Right forelimb (tissue), 1 donor: ENCODE measurements around the gene FIG4.
"Not testable (repeated sequence)": the region's sequence is repeated elsewhere in the genome, so short reads cannot be mapped to it uniquely, and the experiment has no call there.

Experiments
- DNase-seq: peaks from one replicate; pipeline ENCODE4 v3.0.0-alpha.2; 2018

FIG4 gene

DNA sequence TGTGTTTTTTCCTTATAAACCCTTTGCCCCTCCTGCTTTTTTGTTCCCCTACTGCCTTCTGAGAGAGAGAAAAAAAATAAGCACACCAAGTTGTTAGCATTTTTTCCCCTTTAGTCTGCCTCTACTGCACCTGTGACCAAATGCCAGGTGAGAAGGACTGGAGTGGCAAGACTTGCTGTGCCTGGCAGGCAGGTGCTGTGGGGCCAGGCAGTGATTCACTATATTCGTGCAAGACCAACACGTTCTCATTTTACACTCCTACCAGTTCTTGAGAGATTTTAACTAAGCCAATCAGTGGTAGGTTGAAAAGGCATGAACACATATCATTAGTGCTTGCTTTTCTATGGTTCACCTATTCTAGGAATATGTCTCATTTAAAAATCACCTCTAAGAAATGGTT is 109.7 kb downstream of the FIG4 start:
- no peak for DNase-seq

DNA sequence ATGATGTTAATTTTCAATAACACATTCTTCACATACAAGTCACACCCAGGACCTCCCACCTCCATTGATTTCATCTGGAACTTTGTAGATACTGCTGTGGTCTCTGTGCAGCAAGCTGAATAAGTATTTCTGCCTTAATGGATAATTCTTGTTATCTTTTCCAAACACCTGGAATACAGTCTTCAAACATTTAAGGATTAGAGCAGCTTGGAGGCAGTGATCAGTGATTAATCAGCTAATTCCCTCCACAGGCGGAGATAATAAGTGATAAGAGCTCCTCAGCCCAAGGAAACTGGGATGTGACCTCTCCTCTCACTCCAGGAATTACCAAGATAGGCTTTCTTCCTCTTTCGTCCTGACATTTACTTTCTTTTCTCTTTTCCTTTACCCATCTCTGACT is 110.7 kb downstream of the FIG4 start:
- no peak for DNase-seq

DNA sequence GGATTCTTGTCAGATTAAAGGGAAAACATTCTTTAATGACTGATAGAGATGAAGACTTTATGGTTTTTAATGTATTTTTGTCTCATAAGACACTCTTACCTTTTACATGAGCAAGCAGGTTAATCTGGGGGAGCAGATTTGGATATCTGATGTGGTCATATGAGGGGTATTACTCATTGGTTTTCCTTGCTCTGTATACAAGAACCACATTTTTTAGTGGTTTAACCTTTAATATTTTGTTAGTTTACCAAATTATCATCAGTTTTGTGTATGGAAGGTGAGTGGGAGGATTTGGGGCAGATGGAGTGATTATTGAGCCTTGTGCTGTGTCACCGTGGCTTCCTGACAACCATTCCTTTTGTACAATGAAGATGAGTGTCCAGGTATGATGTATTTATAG is 112.9 kb downstream of the FIG4 start:
- DNase-seq: no peak

DNA sequence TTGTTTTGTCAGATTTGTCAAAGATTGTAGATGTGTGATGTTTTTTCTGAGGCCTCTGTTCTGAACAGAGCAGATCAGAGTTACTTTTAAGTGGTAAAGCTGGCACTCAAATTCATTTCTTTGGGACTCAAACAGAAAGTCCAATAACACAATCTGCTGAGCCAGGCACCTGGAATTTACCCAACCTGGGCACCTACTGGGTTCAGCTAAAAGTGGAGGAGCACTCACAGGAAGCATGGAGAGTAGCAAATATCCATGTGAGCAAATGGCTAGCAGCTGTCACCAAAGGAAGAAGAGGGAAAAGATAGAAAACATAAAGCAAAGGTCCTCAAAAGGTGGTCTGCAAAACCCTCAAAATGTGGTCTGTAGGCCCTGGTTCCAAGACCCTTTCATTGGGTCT is 116.8 kb downstream of the FIG4 start:
- DNase-seq: no peak

DNA sequence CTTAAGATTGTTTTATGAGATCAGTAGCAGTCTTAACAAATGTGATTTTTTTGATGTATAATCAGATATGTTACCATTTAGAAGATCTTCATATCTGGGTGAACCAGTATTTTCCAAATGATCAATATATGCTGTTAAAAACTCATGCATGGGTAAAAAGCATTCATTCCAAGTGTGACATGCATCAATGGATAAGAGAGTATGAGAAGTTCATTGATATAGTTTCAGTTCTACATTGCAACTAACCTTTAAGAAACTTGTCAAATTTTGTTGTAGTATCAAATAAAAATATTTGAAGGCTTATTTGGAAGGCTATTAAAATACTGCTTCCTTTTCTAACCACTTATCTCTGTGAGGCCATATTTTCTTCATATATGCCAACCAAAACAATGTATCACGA is 117.7 kb downstream of the FIG4 start:
- DNase-seq: no peak

DNA sequence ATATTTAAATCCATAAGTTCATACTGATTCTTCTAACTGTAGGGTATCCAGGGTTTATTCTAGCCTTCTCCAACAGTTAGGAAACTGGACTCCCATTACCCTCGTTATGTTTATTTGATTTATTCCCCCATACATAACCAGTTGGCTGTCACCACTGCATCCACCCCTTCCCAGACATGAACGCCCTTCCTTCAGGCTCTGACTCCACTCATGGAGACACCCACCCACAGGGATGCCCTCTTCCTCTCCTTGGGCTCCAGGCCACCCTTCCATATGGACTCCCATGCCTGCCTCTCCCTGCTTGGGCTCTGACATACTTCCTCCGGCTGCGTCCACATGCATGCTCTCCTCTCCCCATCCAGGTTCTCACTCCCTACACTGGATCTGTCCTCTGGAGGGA is 124.0 kb downstream of the FIG4 start:
- DNase-seq: no peak

DNA sequence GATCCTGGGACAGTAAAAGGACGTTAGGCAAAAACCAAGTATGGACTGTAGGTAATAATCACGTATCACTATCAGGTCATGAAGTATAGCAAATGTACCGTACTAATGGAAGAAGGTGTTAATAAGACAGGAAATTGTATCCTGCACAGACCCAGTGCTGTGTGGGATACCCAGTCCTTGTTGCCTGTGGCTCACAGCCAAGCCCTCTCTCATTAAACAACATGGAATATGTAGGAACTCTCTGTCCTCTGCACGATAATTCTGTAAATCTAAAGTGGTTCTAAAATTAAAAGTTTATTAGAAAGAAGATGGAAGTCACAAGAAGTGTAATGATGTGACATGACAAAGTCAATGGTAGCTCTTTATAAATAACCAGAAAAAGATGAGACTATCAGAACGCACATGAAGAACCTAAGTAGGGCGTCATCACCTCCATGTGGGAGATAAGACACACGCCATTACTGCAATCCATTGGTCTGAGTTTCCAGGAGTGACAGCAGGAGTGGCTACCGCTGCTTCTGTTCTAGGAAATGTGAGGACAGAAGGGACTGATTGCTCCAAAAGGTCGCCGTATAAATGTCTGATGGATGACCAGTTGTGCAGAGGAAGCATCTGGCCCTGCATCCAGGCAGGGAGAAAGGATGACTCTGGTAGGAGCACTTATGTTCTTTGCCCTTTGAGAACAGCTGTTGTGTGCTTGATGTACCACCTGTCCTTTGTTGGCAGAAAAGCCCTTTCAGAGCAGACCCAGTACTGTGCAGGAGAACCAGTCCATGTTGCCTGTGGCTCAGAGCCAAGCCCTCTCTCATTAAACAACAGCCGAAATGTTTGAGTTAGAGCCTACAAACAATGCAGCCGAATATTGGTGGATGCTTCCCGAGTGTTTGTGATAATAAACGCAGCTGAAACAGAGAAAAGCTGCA is 125.6 kb downstream of the FIG4 start:
- DNase-seq: no peak

DNA sequence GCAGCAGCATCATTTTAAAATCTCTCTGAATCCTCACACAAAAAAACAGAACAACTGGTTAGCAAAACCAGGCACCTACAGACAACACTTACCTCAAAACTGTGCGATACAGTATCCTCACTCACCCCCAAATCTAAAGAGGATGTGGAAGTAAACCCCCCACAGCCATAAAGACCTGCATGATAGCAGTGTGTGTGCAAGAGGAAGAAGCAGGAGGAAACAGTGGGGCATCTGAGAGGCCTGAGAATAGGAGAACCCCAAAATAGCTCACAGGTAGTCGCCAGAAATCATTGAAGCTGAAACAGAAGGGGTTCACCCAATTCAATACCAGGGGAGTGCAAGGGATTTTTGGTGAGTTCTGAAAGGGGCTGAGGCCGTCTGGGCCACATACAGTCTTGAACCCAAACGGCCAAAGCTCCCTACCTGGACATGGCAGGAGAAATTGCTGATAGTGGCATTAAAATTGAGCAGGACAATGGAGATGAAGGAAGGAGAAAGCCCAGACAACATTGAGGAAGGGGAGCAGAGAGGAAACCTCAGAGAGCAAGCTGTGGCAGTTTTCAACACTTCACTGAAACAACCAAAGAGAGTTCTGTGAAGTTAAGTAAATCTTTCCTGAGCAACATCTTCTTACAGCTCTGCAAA is 129.7 kb downstream of the FIG4 start:
- DNase-seq: no peak

DNA sequence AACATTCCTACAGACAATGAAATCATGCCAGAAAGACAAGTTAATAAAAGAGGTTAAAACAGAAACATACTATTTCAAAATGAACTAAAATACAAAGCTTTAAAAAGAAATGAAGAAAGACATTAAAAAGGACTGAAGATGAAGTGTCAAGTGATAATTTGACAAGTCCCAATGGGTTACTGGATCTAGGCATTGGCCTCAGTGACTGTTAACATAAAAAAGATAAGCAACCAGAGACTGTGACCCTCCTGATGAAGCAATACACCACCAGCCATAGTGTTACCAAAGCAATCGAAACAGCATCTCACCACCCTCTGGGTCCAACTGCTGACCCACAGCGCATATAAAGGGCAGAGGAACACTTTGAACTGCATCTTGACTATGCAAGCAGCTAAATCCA is 130.3 kb downstream of the FIG4 start:
- DNase-seq: no peak

DNA sequence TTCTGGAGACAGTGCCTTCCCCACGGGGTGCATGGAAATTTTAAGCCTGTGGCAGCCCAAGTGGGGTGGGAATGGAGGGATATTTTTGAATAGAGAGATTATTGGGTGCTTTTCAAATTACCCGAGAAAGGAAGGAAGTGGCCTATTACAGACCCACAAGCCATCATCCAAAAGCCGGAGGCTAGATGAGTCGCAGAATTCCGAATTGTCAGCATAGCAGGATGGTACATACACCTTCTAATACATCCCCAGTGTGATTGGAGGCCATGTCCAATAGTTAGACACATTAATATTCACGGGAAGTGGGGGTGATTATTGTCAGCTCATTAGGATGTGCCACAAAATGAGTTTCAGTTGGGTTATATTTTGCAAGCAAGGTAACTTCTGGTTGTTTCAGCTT is 133.0 kb downstream of the FIG4 start:
- DNase-seq: no peak

DNA sequence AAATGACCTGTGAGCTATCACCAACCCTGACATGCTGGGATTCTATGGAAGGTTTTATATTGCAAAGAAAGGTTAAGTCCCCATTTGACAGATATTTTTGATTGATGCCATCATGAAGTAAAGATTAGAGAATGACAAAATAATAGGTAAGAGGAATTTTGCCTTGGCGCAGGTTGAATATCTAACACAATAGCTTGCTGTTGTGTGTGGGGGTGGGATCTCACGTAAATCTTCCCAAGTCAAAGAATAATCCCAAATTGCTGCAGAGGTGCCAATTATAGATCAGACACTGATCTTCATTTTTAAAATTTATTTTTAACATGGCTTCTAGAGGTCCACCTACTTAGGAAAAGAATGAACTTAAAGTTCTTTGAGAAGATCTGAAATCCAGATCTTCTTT is 135.5 kb downstream of the FIG4 start:
- DNase-seq: no peak

DNA sequence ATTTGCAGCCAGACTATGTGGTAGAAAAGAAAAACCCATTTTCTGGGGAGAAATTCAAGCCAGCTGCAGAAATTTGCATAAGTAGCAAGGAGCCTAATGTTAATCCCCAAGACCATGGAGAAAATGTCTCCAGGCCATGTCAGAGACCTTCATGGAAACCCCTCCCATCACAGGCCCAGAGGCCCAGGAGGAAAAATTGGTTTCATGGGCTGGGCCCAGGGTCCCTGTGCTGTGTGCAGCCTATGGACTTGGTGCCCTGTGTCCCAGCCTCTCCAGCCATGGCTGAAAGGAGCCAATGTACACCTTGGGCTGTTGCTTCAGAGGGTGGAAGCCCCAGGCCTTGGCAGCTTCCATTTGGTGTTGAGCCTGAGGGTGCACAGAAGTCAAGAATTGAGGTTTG is 140.3 kb downstream of the FIG4 start:
- not testable (repeated sequence) for DNase-seq

DNA sequence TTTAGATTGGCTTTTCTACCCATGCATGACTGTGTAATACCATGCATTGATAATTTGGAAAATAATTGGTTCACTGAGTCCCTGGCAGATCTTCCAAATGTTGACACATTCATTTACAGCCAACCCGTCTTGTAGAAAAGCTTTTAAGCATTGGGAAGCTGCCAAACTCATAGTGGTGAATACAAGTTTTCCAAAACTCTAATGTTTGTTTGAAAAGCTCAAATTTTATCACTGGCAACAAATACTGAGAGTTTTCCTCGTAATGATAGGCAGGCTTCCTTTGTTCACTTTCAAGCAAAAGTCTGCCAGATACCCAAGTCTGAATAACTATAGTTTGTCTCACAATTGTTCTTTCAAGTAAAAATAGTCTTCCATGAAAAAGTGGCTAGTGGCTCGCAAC is 143.0 kb downstream of the FIG4 start:
- DNase-seq: no peak

DNA sequence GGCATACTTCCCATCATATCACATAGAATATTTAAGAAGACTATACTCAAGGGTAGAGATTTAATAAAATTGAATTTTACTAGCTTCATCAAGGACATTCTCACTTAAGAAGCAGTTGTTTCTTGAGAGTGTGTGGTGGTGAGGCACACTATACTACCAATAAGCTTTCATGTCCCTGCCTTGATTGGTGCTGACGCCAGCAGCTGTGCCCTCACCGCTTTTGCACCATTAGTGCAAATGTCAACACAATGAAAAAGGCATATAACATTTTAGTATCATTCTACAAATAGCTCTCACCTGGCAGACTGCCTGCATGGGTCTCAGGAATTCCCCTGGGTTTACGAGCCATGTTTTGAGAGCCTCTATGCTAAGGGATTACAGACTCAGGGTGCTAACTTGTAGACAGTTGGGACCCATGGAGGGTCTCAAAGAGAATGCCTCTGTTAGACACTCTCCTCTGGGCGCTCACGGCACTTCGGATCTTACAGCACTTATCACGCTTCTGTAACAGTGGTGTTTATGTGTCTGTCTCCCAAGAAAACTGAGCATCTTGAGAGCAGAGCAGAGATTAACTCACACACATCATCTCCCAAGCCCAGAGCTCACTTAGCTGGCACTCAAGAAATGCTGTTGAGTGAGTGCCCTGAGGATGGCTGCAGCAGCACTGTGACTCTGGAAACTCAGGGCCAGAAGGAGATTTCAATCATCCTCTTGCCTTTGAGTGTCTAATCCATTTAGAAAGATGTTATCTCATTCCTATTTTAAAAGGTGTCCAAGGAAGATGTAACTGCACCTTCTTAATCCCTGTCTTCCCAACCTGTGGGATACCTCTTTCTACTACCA is 143.7 kb downstream of the FIG4 start:
- DNase-seq: no peak

DNA sequence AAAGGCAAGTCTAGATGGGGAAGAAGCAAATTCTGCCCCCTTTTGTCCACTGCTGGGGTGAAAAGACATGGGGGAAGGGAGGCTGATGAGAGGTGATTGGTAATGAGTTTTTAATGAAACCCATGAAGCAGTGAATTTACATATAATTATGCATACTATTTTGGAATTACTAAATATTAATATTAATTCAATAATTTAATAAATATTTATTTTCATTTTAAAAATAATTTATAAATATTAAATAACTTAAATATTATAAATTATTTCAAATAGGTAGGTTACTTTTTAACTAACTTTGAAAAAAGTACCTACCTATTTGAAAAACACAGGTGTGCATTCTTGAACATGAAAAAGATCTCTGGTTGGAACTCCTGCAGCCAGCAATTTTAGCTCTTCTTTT is 148.9 kb downstream of the FIG4 start:
- DNase-seq: no peak

DNA sequence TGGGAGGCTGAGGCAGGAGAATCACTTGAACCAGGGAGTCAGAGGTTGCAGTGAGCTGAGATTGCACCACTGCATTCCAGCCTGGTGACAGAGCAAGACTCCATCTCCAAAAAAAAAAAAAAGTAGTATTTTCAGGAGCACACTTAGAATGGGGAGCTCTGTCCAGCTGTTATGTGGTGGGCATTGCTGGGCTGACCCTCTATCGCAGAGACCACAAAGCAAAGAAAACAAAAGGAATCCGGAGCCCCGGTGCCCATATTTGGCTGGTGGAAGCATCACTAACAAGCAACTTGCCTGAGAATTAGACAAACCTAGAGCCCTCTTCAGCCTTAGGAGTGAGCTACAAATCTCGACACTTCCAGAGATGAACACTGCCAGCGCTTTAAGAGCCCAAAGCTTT is 149.7 kb downstream of the FIG4 start:
- no peak for DNase-seq

DNA sequence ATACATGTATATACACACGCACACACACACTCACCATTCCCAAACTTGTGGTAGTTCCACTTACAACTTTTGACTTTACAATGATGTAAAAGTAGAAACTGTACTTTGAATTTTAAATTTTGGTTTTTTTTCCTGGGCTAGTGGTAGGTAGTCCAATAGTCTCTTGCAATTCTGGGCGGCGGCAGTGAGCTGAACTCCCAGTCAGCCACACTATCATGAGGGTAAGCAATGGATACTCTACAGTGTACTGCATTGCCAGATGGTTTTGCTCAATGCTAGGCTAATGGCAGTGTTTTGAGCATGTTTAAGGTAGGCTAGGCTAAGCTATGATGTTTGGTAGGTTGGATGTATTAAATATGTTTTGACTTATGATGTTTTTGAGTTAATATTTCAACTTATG is 150.8 kb downstream of the FIG4 start:
- DNase-seq: no peak

DNA sequence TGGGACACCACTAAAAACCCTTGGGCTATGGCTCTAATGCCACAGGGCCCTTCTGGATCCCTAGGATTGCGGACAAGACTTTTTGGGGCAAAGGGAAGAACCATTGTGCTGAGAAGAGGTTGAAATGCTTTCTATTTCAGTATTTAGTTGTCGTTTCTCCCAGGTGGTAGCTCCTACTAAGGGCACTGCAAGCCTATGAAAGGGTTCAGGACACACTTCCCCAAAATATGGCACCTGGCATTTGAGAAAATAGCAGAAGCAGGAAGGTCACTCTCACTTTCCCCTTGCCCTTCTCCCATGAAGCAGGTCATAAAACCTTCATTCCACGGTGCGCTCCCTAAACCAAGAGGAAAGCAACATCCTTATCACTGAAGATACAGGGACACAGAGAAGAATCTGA is 161.6 kb downstream of the FIG4 start:
- DNase-seq: no peak

DNA sequence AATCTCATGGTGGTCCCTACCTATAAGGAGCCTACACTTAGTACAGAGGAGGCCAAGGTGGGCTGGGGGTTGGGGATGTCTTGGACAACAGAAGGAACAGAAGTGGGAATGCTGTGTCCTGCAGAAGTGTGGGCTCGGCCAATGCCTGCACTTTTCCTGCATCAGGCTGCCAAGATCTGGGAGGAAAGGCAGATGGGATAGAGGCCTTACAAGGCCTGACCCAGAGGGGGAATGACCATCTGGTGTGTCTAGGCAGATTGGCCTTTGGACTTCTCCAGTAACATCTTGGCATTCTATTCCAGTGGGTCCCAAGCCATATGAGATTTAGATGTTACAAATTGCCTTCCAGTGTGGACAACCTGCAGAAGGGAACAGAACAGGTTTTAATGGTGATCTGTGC is 162.3 kb downstream of the FIG4 start:
- no peak for DNase-seq

DNA sequence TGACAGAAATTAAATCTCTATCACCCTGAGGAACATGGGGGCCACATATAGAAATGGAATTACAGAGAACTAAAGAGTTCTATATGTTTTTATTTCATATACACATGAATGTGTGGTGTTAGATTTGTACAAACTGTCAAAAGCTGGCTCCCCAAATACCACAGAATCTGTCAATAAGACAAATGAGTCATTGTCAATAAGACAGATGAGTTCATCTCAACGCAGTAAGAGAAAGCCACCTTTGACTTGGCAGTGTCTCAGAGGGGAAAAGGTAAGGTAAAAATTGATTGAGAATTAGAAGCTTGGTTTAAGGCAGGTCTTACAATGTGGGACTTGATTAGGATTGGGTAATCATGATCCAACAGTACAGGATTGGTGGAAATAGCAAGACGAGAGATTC is 162.9 kb downstream of the FIG4 start:
- DNase-seq: no peak

DNA sequence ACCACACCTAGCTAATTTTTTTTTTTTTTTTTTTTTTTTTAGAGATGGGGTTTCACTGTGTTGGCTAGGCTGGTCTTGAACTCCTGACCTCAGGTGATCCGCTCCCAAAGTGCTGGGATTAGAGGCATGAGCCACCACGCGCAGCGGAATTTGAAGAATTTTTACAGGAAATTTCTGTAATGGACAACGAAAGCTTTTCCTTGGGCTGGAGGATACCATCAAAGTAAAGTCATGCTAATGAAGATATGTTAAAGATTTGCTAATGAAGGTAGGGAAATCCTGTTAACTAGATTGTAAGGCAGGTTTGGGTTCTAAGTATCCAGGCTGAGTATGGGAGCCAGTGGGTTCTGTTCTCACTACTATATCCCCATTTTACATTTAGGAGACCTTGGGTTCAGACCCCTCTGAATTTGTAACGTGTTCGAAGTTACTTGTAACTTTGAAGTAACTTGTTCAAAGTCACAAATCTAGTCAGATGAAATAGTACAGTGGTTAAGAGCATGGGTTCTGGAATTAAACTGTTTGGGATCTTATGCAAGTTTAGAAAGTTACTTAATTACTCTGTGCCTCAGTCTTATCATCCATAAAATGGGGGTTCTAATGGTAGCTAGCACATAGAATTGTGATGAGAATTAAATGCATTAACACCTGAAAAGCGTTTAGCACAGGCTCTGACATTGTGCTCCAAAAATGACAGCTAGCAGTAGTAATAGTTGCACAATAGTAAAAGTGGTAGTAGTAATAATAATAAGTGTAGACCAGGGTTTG is 163.6 kb downstream of the FIG4 start:
- no peak for DNase-seq

DNA sequence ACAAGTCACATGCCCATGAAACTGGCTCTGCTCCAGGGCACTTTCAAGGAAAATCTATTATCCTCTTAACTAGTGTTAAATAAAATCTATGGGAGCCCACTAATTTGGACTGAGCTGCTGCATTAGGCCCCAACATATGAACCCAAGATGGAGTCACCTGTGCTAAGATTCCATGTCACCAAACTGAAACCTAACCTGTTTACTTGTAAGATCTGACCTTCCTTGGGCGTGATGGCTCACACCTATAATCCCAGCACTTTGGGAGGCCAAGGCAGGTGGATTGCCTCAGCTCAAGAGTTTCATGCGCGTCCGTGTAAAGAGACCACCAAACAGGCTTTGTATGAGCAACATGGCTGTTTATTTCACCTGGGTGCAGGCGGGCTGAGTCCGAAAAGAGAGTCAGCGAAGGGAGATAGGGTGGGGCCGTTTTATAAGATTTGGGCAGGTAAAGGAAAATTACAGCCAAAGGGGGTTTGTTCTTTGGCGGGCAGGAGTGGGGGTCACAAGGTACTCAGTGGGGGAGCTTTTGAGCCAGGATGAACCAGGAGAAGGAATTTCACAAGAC is 164.5 kb downstream of the FIG4 start:
- DNase-seq: not testable (repeated sequence)

DNA sequence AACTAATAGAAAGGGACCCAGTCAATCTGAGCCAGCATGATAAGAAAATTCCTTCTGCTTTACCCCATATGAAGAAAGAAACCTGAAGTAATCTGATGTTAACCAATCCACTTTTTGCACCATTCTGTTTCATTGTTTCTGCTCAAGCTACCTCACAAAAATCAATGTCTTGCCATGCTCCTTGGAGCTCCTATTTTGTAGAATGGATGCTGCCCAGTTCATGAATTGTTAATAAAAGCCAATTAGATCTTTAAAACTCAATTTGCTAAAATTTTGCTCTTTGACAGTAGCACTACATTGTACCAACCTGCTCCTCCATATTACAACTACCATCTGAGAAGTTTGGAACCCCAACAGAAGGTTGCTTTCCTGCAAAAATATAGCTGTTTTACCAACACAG is 170.8 kb downstream of the FIG4 start:
- DNase-seq: no peak
